Activated CD8-positive, alpha-beta memory T cell treated with anti-CD3 and anti-CD28 coated beads for 48 hours (primary cell): ENCODE results near the gene RAB41.
"Not testable (repeated sequence)": the region's sequence is repeated elsewhere in the genome, so short reads cannot be mapped to it uniquely, and the experiment has no call there.

ENCODE experiments used
- DNase-seq, 3 experiments: peaks; one replicate each; pipeline ENCODE4 v3.0.0-alpha.2; 2020; ENCODE audit warnings: low read depth in 2 of 3, low spot score in 2 of 3

RAB41 gene

GRCh38 chrX:70281951-70282350 is at the start of gene RAB41:
Gene RAB41, plus strand, starts transcription at chrX:70282172. Its CDS starts 46 bp downstream, at chrX:70282218.
- no peak for DNase-seq

DNA sequence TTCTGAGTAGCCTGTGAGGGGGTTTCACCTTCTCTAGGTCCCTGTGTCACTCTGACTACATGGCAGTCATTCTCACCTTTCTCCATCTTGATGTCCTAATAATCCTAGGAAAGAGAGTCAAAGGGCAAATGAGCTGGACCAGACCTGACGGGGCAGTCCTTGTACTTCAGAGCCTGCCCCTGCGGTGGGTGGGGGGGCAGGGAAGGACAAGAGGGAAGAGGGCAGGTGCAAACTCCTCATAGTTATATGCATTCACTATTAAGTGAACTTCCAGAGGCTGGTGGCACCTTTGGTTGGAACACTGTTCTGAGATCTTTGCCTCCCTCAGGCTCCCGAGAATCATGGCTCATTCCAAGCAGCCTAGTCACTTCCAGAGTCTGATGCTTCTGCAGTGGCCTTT is 47.6 kb upstream of the RAB41 start, which contains the start of gene AWAT1:
Gene AWAT1 (plus strand): TSS at position 301 of the 400 bp plus-strand sequence. CDS start 41 bp downstream, at position 342.
- DNase-seq, result no peak

DNA sequence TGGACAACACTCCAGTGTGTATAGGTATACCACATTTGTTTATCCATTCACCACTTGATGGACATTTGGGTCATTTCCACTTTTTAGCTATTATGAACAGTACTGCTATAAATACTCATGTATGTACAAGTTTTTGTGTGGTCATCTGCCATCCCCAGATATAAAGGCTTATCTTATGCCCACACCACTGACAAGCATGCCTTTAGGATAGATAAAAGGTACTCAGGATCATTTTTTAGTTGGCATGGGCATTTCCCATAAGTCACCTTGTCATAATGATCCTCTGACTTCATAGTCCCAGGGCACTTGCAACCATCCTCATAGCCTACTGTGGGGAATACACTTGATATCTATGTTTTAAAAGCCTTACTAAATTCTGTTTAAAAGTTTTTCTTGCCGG is 41.2 kb upstream of the RAB41 start:
- DNase-seq, result no peak

- DNase-seq, result no peak
Observed at GRCh38 chrX:70241501-70241900, 40.5 kb upstream of the RAB41 start.

DNA sequence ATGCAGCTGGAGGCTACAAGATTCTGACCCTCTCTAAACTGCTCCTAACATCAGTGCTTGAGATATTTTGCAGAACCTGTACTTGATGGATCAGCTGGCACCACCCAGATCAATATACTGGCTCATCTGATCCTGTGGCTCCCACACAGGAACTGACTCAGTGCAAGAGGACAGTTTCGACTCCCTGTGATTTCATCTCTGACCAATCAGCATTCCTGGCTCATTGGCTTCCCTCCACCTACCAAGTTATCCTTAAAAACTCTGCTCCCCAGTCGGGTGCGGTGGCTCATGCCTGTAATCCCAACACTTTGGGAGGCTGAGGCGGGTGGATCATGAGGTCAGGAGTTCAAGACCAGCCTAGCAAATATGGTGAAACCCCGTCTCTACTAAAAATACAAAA is 38.4 kb upstream of the RAB41 start:
- not testable (repeated sequence) for DNase-seq

DNA sequence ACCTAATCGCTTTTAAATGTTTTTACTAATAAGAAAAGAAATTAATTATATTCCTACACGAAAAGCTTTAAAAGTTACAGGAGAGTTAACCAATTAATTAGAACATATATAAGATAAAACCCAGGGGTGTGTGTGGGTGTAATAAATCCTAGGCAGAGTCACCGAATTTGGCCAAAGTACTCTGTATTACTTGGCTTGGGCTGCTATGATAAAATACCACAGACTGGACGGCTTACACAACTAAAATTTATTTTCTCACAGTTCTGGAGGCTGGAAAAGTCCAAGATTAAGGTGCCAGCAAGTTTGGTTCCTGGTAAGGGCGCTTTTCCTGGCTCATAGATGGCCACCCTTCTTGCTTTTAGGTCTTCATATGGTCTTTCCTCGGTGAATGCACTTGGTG is 37.1 kb upstream of the RAB41 start:
- DNase-seq, result no peak

GRCh38 chrX:70247252-70247651 is 34.7 kb upstream of the RAB41 start:
- no peak for DNase-seq

- no peak for DNase-seq
Observed at GRCh38 chrX:70252491-70252890, 29.5 kb upstream of the RAB41 start.

GRCh38 chrX:70253377-70254062 is 28.5 kb upstream of the RAB41 start:
- DNase-seq, result no peak

GRCh38 chrX:70254063-70254400 is 27.9 kb upstream of the RAB41 start:
- no peak for DNase-seq

- DNase-seq, result no peak
Observed at GRCh38 chrX:70254909-70255308, 27.1 kb upstream of the RAB41 start.

DNA sequence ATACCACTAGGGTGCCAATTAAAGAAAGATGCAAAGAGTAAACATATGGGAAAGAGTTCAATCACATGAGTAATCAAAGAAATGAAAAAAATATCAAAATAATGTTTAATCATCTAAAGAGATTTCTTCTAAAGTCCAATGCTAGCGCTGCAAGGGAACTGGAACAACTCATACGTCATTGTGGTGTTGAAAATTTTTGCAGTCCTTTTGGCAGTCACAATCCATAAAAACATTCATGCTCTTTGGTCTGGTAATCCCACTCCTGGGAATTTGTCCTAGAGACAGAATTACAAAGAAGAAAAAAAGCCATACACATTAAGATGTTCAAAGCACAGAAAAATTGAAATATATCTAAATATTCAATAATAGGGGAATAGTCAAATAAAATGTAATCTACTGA is 26.5 kb upstream of the RAB41 start:
- DNase-seq, result no peak

- no peak for DNase-seq
Observed at GRCh38 chrX:70257423-70258288, 24.3 kb upstream of the RAB41 start.

- DNase-seq, result no peak
Observed at GRCh38 chrX:70260104-70260503, 21.9 kb upstream of the RAB41 start, which contains the start of gene P2RY4. Gene P2RY4, minus strand, starts transcription at chrX:70260204. Its CDS starts 580 bp downstream, at chrX:70259624.

DNA sequence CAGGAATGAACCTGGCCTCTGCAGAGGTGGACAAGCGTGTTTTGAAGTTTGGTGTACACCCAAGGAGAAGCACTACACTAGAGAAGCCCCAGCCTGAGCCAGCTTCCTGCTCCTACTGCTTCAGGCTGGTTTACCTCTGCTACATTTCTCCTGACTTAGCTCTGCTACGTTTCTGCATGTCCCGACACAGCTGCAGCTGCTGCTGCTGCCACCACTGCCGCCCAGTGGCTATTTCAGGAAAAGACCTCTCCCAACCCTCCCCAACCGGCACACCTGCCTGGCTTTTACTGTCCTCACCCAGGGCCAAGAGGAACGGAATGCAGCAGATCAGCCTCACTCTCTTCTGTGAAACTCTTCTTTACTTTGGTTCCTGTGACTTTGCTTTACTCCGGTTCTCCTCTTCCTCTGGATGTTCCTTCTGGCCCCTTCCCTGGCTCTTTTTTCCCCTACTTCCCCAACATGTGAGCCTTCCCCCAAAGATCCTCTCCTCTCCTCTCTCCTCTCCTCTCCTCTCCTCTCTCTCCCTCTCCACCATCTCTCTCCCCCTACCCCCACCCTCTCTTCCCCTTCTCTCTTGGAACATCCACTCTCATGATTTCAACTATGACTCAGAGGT is 18.9 kb upstream of the RAB41 start:
- peak in 1 of 3 experiments; percentile 11 for DNase-seq

- no peak for DNase-seq
Observed at GRCh38 chrX:70264784-70265183, 17.2 kb upstream of the RAB41 start.

- DNase-seq, result no peak
Observed at GRCh38 chrX:70268034-70268433, 13.9 kb upstream of the RAB41 start, which contains the start of gene ARR3. Gene ARR3, plus strand, starts transcription at chrX:70268334. Its CDS starts 1,052 bp downstream, at chrX:70269386.

DNA sequence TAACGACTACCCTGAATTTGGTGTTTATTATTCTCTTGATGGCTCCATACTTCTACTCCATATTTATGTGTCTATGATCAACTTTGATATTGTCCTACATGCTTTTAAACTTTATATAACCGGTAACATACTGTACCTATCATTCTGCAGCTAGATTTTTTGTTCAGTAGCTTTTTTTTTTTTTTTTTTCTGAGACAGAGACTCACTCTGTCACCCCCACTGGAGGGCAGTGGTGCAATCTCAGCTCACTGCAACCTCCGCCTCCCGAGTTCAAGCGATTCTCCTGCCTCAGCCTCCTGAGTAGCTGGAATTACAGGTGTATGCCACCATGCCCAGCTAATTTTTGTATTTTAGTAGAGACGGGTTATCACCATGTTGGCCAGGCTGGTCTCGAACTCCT is 7.9 kb upstream of the RAB41 start:
- DNase-seq, result not testable (repeated sequence)

GRCh38 chrX:70279081-70279480 is 2.9 kb upstream of the RAB41 start:
- no peak for DNase-seq

GRCh38 chrX:70280573-70280972 is 1.4 kb upstream of the RAB41 start:
- no peak for DNase-seq

DNA sequence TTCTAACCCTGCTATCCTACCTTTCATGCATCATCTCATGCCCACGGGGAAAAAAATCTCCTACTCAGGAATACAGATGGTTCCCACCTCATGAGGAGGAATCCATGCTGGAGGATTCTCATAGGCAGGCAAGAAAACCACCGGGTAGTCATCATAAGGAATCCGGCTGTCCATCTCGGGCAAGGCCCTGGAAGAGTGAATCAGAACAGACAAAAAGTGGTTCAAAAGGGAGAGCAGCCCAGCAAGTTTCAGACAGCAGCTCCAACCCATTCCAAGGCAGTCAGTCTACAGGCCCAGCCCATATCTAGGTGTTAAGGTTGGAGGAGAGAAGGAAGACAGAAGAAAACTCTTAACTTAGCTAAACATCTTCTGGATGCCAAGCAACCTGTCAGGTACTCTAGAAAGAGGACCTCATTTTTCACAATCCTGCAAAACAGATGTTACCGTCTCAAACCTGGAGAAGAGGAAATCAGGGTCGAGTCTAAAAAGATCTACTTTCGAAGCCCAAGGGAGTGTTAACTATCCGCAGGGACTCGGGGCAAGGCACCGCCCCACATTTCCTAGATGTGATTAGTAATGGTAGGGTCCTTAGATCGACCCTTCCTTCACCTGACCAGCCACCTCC is 7.3 kb downstream of the RAB41 start:
- DNase-seq, result no peak
